Astrocyte of the spinal cord (primary cell): Measurements from ENCODE around the gene CD58.
A peak's percentile ranks its signal among the peaks of the same experiment; 100 is the strongest.

Source experiments
- DNase-seq: peaks from one replicate; pipeline ENCODE4 v3.0.0; 2011; ENCODE audit warnings: low read depth, low spot score
- H3K4me3 ChIP-seq: 2 replicates; pipeline ENCODE4 v1.5.1; 2011; ENCODE audit warnings: low read depth, mild to moderate bottlenecking, low read length, moderate library complexity
- CTCF ChIP-seq: IDR thresholded peaks from 2 replicates; pipeline ENCODE4 v1.5.1; 2012; ENCODE audit warnings: low read depth, mild to moderate bottlenecking, low read length, inconsistent platforms
- in situ Hi-C: cut with HindIII; loops from 2 replicates; pipeline ENCODE4 v1.10.0; 2017; ENCODE audit warnings: low sequenced_read_pairs

Gene CD58

GRCh38 chr1:116557323-116557878 lies 13.4 kb downstream of the CD58 start:
- in situ Hi-C loops: no loop called here

GRCh38 chr1:116556289-116557006 lies 14.4 kb downstream of the CD58 start:
- no peak overlapping the region for H3K4me3 ChIP-seq
- no peak for TF ChIP-seq CTCF
- DNase-seq: peak; percentile 95

More at GRCh38 chr1:116557323-116557878, 13.4 kb downstream of the CD58 start:
- TF ChIP-seq CTCF: no peak
- DNase-seq: no peak
- no peak overlapping the region for H3K4me3 ChIP-seq

GRCh38 chr1:116554924-116555323 lies 15.9 kb downstream of the CD58 start:
- TF ChIP-seq CTCF: no peak
- no peak for DNase-seq
- H3K4me3 ChIP-seq: no peak overlapping the region
- in situ Hi-C loops: no loop called here

More at GRCh38 chr1:116556289-116557006, 14.4 kb downstream of the CD58 start:
- in situ Hi-C loops: no loop called here

- in situ Hi-C loops: no loop called here
- no peak for DNase-seq
- H3K4me3 ChIP-seq: no peak overlapping the region
- no peak for TF ChIP-seq CTCF
Measured at GRCh38 chr1:116553386-116554115, 17.3 kb downstream of the CD58 start.

- no peak for DNase-seq
- in situ Hi-C loops: no loop called here
- H3K4me3 ChIP-seq: no peak overlapping the region
- no peak for TF ChIP-seq CTCF
Measured at GRCh38 chr1:116546354-116546977, 24.4 kb downstream of the CD58 start.

GRCh38 chr1:116545359-116545705 lies 25.5 kb downstream of the CD58 start:
- no peak overlapping the region for H3K4me3 ChIP-seq
- no peak for DNase-seq
- no peak for TF ChIP-seq CTCF
- in situ Hi-C loops: no loop called here
